Activated CD8-positive, alpha-beta memory T cell treated with anti-CD3 and anti-CD28 coated beads for 36 hours (primary cell): Measurements from ENCODE around the gene PAK3. TPM values are rescaled to one million over a fixed set of nuclear protein-coding genes. Genes with fewer than 3 reads are reported as not detected.

Experiments used
- CTCF ChIA-PET: fragments of 350-600 bp; sonication (Branson Sonifier 250); formaldehyde crosslinking; loops from one replicate; lab custom pipeline; 2021; ENCODE audit warnings: antibody characterized with exemption; lab: Charles Lee
- POLR2A ChIA-PET: fragments of 350-600 bp; sonication (Branson Sonifier 250); formaldehyde crosslinking; loops from one replicate; lab custom pipeline; 2021; ENCODE audit warnings: antibody characterized with exemption; lab: Charles Lee
- total RNA-seq, 2 experiments: library from RNA; stranded (reverse); gene quantifications; one replicate each; pipeline ENCODE4 v1.2.3, GENCODE V29; 2021

The PAK3 gene
- total RNA-seq, 2 experiments from 2014 or later = 0.15 to 0.46 TPM

GRCh38 chrX:111127038-111127437, 31.0 kb downstream of the PAK3 start:
- CTCF ChIA-PET = no interaction called here
- POLR2A ChIA-PET = no interaction called here

GRCh38 chrX:111129921-111130320, 33.9 kb downstream of the PAK3 start:
- ChIA-PET POLR2A (no interaction called here), CTCF (no interaction called here)

- ChIA-PET CTCF (no interaction called here), POLR2A (no interaction called here)
These were observed 35.6 kb downstream of the PAK3 start for GRCh38 chrX:111131572-111131971.

- POLR2A ChIA-PET = no interaction called here
- CTCF ChIA-PET = no interaction called here
These were observed 37.4 kb downstream of the PAK3 start for GRCh38 chrX:111133389-111133788.

- POLR2A ChIA-PET = no interaction called here
These were observed 49.9 kb downstream of the PAK3 start for GRCh38 chrX:111145878-111146277.

GRCh38 chrX:111151764-111152163, 55.8 kb downstream of the PAK3 start:
- POLR2A ChIA-PET = no interaction called here

More at GRCh38 chrX:111145878-111146277, 49.9 kb downstream of the PAK3 start:
- CTCF ChIA-PET = no interaction called here

GRCh38 chrX:111159232-111159631, 63.2 kb downstream of the PAK3 start:
- POLR2A ChIA-PET = no interaction called here
- CTCF ChIA-PET = no interaction called here

More at GRCh38 chrX:111151764-111152163, 55.8 kb downstream of the PAK3 start:
- CTCF ChIA-PET = no interaction called here

GRCh38 chrX:111164728-111165127, 68.7 kb downstream of the PAK3 start:
- CTCF ChIA-PET = no interaction called here
- POLR2A ChIA-PET = no interaction called here

- CTCF ChIA-PET = no interaction called here
- POLR2A ChIA-PET = no interaction called here
These were observed 69.9 kb downstream of the PAK3 start for GRCh38 chrX:111165902-111166301.

GRCh38 chrX:111167334-111167733, 71.3 kb downstream of the PAK3 start:
- ChIA-PET POLR2A (no interaction called here), CTCF (no interaction called here)

- POLR2A ChIA-PET = no interaction called here
- CTCF ChIA-PET = no interaction called here
These were observed 72.3 kb downstream of the PAK3 start for GRCh38 chrX:111168314-111168713.

- ChIA-PET CTCF (no interaction called here), POLR2A (no interaction called here)
These were observed 73.2 kb downstream of the PAK3 start for GRCh38 chrX:111169141-111169540.

GRCh38 chrX:111170017-111170416, 74.0 kb downstream of the PAK3 start:
- CTCF ChIA-PET = no interaction called here
- POLR2A ChIA-PET = no interaction called here

- ChIA-PET CTCF (no interaction called here), POLR2A (no interaction called here)
These were observed 84.8 kb downstream of the PAK3 start for GRCh38 chrX:111180750-111181240.

- POLR2A ChIA-PET = no interaction called here
- CTCF ChIA-PET = no interaction called here
These were observed 86.0 kb downstream of the PAK3 start for GRCh38 chrX:111181951-111182350.

GRCh38 chrX:111182997-111183396, 87.0 kb downstream of the PAK3 start:
- POLR2A ChIA-PET = no interaction called here
- CTCF ChIA-PET = no interaction called here

- CTCF ChIA-PET = no interaction called here
- POLR2A ChIA-PET = no interaction called here
These were observed 95.6 kb downstream of the PAK3 start for GRCh38 chrX:111191598-111191997.

- ChIA-PET POLR2A (no interaction called here), CTCF (no interaction called here)
These were observed 103.5 kb downstream of the PAK3 start for GRCh38 chrX:111199505-111199904.

GRCh38 chrX:111200327-111200726, 104.3 kb downstream of the PAK3 start:
- ChIA-PET CTCF (no interaction called here), POLR2A (no interaction called here)

- POLR2A ChIA-PET = no interaction called here
- CTCF ChIA-PET = no interaction called here
These were observed 111.9 kb downstream of the PAK3 start for GRCh38 chrX:111207851-111208250.

GRCh38 chrX:111216293-111216801, 120.4 kb downstream of the PAK3 start:
- ChIA-PET CTCF (no interaction called here), POLR2A (no interaction called here)

GRCh38 chrX:111244235-111244750, 148.3 kb downstream of the PAK3 start:
- ChIA-PET CTCF (interaction anchor here (1.5 kb wide), 1 partner anchor 144 kb away, joined by 3 read pairs; no protein-coding TSS in a partner anchor), POLR2A (no interaction called here)
